Mesenchymal stem cell (in vitro differentiated cells and primary cell): Measurements from ENCODE around the gene CDR2.
"Not testable (repeated sequence)": the region's sequence is repeated elsewhere in the genome, so short reads cannot be mapped to it uniquely, and the experiment has no call there.

Experiments
- DNase-seq: peaks from one replicate; pipeline ENCODE4 v3.0.0-alpha.2; 2013
- H2AFZ ChIP-seq: one replicate; pipeline ENCODE4 v1.6.1; 2013; ENCODE audit warnings: low read depth, mild to moderate bottlenecking, control low read depth, inconsistent platforms, low read length, moderate library complexity
- H2AK5ac ChIP-seq: 2 replicates; pipeline ENCODE4 v1.6.1; 2013; ENCODE audit warnings: low read length, moderate library complexity, mild to moderate bottlenecking, inconsistent platforms; ENCODE audit not compliant: severe bottlenecking
- H2BK120ac ChIP-seq: one replicate; pipeline ENCODE4 v1.6.1; 2013; ENCODE audit warnings: low read depth, mild to moderate bottlenecking, inconsistent platforms, low read length, moderate library complexity
- H2BK12ac ChIP-seq, 2 experiments: one replicate each; pipeline ENCODE4 v1.6.1; 2013; ENCODE audit warnings: inconsistent platforms in 2 of 2, low read length in 2 of 2, mild to moderate bottlenecking in 2 of 2, moderate library complexity in 2 of 2, control low read depth in 1 of 2
- H2BK15ac ChIP-seq: one replicate; pipeline ENCODE4 v1.6.1; 2013; ENCODE audit warnings: mild to moderate bottlenecking, low read depth, inconsistent platforms; ENCODE audit not compliant: poor library complexity, severe bottlenecking
- H2BK5ac ChIP-seq: 2 replicates; pipeline ENCODE4 v1.6.1; 2013; ENCODE audit warnings: low read depth, mild to moderate bottlenecking, low read length, control low read depth, inconsistent platforms; ENCODE audit not compliant: poor library complexity, severe bottlenecking
- H3K14ac ChIP-seq, 2 experiments: one replicate each; pipeline ENCODE4 v1.6.1; 2013; ENCODE audit warnings: inconsistent platforms in 2 of 2, low read length in 2 of 2, control low read depth in 1 of 2, mild to moderate bottlenecking in 1 of 2, moderate library complexity in 1 of 2
- H3K18ac ChIP-seq, 2 experiments: one replicate each; pipeline ENCODE4 v1.6.1; 2013; ENCODE audit warnings: inconsistent platforms in 2 of 2, low read length in 2 of 2, control low read depth in 1 of 2, low read depth in 1 of 2, mild to moderate bottlenecking in 1 of 2
- H3K23ac ChIP-seq, 2 experiments: one replicate each; pipeline ENCODE4 v1.6.1; 2013; ENCODE audit warnings: inconsistent platforms in 2 of 2, low read length in 2 of 2, mild to moderate bottlenecking in 2 of 2, moderate library complexity in 2 of 2, control low read depth in 1 of 2
- H3K27ac ChIP-seq: 2 replicates; pipeline ENCODE4 v1.5.1; 2013; ENCODE audit warnings: mild to moderate bottlenecking, moderate library complexity, low read length, control low read depth, inconsistent platforms; ENCODE audit not compliant: poor library complexity, severe bottlenecking
- H3K27me3 ChIP-seq, 2 experiments: 2 replicates each; pipeline versions ENCODE4 v1.6.1 to v1.7.0; 2013; ENCODE audit warnings: low read length in 2 of 2, mild to moderate bottlenecking in 2 of 2, moderate library complexity in 2 of 2, control low read depth in 1 of 2, inconsistent platforms in 1 of 2; ENCODE audit not compliant: control insufficient read depth in 1 of 2, insufficient read depth in 1 of 2
- H3K36me3 ChIP-seq, 2 experiments: 2 replicates each; pipeline versions ENCODE4 v1.6.1 to v1.7.0; 2013; ENCODE audit warnings: low read length in 2 of 2, control low read depth in 1 of 2, inconsistent platforms in 1 of 2, low read depth in 1 of 2, mild to moderate bottlenecking in 1 of 2; ENCODE audit not compliant: insufficient read depth in 2 of 2, control insufficient read depth in 1 of 2
- H3K4ac ChIP-seq, 2 experiments: one replicate each; pipeline ENCODE4 v1.6.1; 2013; ENCODE audit warnings: inconsistent platforms in 2 of 2, low read length in 2 of 2, mild to moderate bottlenecking in 2 of 2, moderate library complexity in 2 of 2, control low read depth in 1 of 2, low read depth in 1 of 2
- H3K4me1 ChIP-seq: 2 replicates; pipeline ENCODE4 v1.6.1; 2013; ENCODE audit warnings: low read depth, low read length, control low read depth; ENCODE audit not compliant: control insufficient read depth, insufficient read depth
- H3K4me2 ChIP-seq: 2 replicates; pipeline ENCODE4 v1.6.1; 2013; ENCODE audit warnings: low read length, mild to moderate bottlenecking, inconsistent platforms; ENCODE audit not compliant: poor library complexity, severe bottlenecking
- H3K4me3 ChIP-seq, 2 experiments: 2 replicates each; pipeline versions ENCODE4 v1.5.1 to v1.7.0; 2013; ENCODE audit warnings: low read length in 2 of 2, mild to moderate bottlenecking in 2 of 2, control low read depth in 1 of 2, low read depth in 1 of 2; ENCODE audit not compliant: insufficient read depth in 1 of 2
- H3K79me1 ChIP-seq: replicated peaks from 2 replicates; pipeline ENCODE4 v1.6.1; 2013; ENCODE audit warnings: mild to moderate bottlenecking, control low read depth, low read length, inconsistent platforms; ENCODE audit not compliant: poor library complexity, severe bottlenecking
- H3K9ac ChIP-seq: 2 replicates; pipeline ENCODE4 v1.7.0; 2013; ENCODE audit warnings: mild to moderate bottlenecking, low read length, moderate library complexity
- H3K9me3 ChIP-seq: 2 replicates; pipeline ENCODE4 v1.7.0; 2013; ENCODE audit warnings: mild to moderate bottlenecking, low read length; ENCODE audit not compliant: control insufficient read depth
- H4K8ac ChIP-seq: one replicate; pipeline ENCODE4 v1.6.1; 2013; ENCODE audit warnings: inconsistent platforms, mild to moderate bottlenecking, low read length, moderate library complexity
- H4K91ac ChIP-seq: one replicate; pipeline ENCODE4 v1.6.1; 2013; ENCODE audit warnings: mild to moderate bottlenecking, low read length, inconsistent platforms
- WGBS: methylation state at CpG from one replicate; pipeline ENCODE4 v1.1.7; 2013; ENCODE audit warnings: mixed read lengths; 5-methylcytosine and 5-hydroxymethylcytosine counted together

The CDR2 gene

GRCh38 chr16:22370038-22370820 lies 4.2 kb downstream of the CDR2 start:
- Histone ChIP-seq H4K8ac (no peak overlapping the region), H3K4me3 (peak overlapping the region in 1 of 2 experiments; percentile 38), H2AFZ (no peak overlapping the region), H2BK120ac (no peak overlapping the region), H3K18ac (no peak overlapping the region), H3K9me3 (no peaks in the 10 kb centered on the region), H3K4me1 (peaks cover 15% of the 10 kb centered on the region), H3K27me3 (no peaks in the 10 kb centered on the region), H3K23ac (no peak overlapping the region), H2BK12ac (no peak overlapping the region), H2BK15ac (no peak overlapping the region), H3K4ac (no peak overlapping the region), H2BK5ac (no peak overlapping the region), H3K36me3 (peaks cover 0 to 8% of the 10 kb centered on the region in 2 experiments), H3K79me1 (peaks cover 3% of the 10 kb centered on the region), H3K14ac (no peak overlapping the region), H3K27ac (peak overlapping the region; percentile 35), H3K9ac (peak overlapping the region; percentile 91), H4K91ac (no peak overlapping the region), H2AK5ac (no peak overlapping the region), H3K4me2 (no peak overlapping the region)
- peak; percentile 60 for DNase-seq
- no CpG with 5 or more reads among the region's 2 CpGs for WGBS

- no peak overlapping the region for H3K14ac ChIP-seq
- H2AFZ ChIP-seq, result no peak overlapping the region
- peaks cover 13% of the 10 kb centered on the region for H3K4me1 ChIP-seq
- no peak overlapping the region for H3K23ac ChIP-seq
- H3K9ac ChIP-seq, result peak overlapping the region; percentile 91
- no peak overlapping the region for H2BK120ac ChIP-seq
- H3K36me3 ChIP-seq, result peaks cover 2 to 17% of the 10 kb centered on the region in 2 experiments
- H3K18ac ChIP-seq, result no peak overlapping the region
- H2AK5ac ChIP-seq, result no peak overlapping the region
- peak overlapping the region; percentile 30 for H3K27ac ChIP-seq
- peaks cover 1% of the 10 kb centered on the region for H3K79me1 ChIP-seq
- H3K4me2 ChIP-seq, result no peak overlapping the region
- H2BK12ac ChIP-seq, result no peak overlapping the region
- H4K91ac ChIP-seq, result no peak overlapping the region
- H3K9me3 ChIP-seq, result no peaks in the 10 kb centered on the region
- H2BK5ac ChIP-seq, result no peak overlapping the region
- no peak overlapping the region for H2BK15ac ChIP-seq
- 50% methylated on average over 2 of the region's 3 CpGs for WGBS
- H3K4ac ChIP-seq, result no peak overlapping the region
- no peak overlapping the region for H4K8ac ChIP-seq
- no peaks in the 10 kb centered on the region for H3K27me3 ChIP-seq
- DNase-seq, result peak; percentile 60
- no peak overlapping the region for H3K4me3 ChIP-seq
Measured at GRCh38 chr16:22369221-22369811, 5.1 kb downstream of the CDR2 start.

- H2BK120ac ChIP-seq, H3K27me3 ChIP-seq, H3K9me3 ChIP-seq, H3K4me3 ChIP-seq, H2AK5ac ChIP-seq, H3K23ac ChIP-seq, H2AFZ ChIP-seq, H2BK15ac ChIP-seq, H3K9ac ChIP-seq, H2BK5ac ChIP-seq, H3K14ac ChIP-seq, H4K91ac ChIP-seq, H2BK12ac ChIP-seq, H3K79me1 ChIP-seq, H3K4me2 ChIP-seq, H3K18ac ChIP-seq, H3K4ac ChIP-seq, H3K27ac ChIP-seq, H4K8ac ChIP-seq, DNase-seq: not testable (repeated sequence)
- Histone ChIP-seq H3K4me1 (peaks cover 13% of the 10 kb centered on the region), H3K36me3 (peaks cover 7 to 27% of the 10 kb centered on the region in 2 experiments)
- WGBS, result 100% methylated on average over 2 of the region's 8 CpGs
Measured at GRCh38 chr16:22368200-22368826, 6.1 kb downstream of the CDR2 start.

GRCh38 chr16:22366889-22367288 lies 7.5 kb downstream of the CDR2 start:
- Histone ChIP-seq H2BK12ac (no peak overlapping the region), H3K4me1 (peaks cover 11% of the 10 kb centered on the region), H3K9me3 (no peaks in the 10 kb centered on the region), H2BK120ac (no peak overlapping the region), H3K4me3 (no peak overlapping the region), H3K14ac (no peak overlapping the region), H3K4ac (no peak overlapping the region), H3K36me3 (peaks cover 13 to 41% of the 10 kb centered on the region in 2 experiments), H3K23ac (no peak overlapping the region), H3K27me3 (no peaks in the 10 kb centered on the region), H2BK15ac (no peak overlapping the region), H2BK5ac (no peak overlapping the region), H4K8ac (no peak overlapping the region), H3K18ac (no peak overlapping the region), H2AFZ (no peak overlapping the region), H3K4me2 (no peak overlapping the region), H3K27ac (peak overlapping the region; percentile 60), H2AK5ac (peak overlapping the region; percentile 49), H3K9ac (no peak overlapping the region), H4K91ac (no peak overlapping the region), H3K79me1 (peaks cover 10% of the 10 kb centered on the region)
- 100% methylated on average over 3 of the region's 3 CpGs for WGBS
- no peak for DNase-seq
